Ramos (cell line): Measurements from ENCODE around the gene BCCIP.

Experiments
- in situ Hi-C: fragments of 300-500 bp; cut with MboI; formaldehyde crosslinking; loops from one replicate; pipeline ENCODE4 v1.14.3; 2022; ENCODE audit warnings: low sequenced_read_pairs; ENCODE audit not compliant: unreplicated experiment

The BCCIP gene

GRCh38 chr10:125840955-125841354 is 17.6 kb downstream of the BCCIP start:
- in situ Hi-C loops: no loop called here

GRCh38 chr10:125843603-125844329 is 20.4 kb downstream of the BCCIP start:
- in situ Hi-C loops: no loop called here

GRCh38 chr10:125844751-125845221 is 21.4 kb downstream of the BCCIP start:
- in situ Hi-C loops: no loop called here

- in situ Hi-C loops: no loop called here
Measured at GRCh38 chr10:125845617-125846016, 22.3 kb downstream of the BCCIP start.

- in situ Hi-C loops: no loop called here
Measured at GRCh38 chr10:125846894-125847293, 23.5 kb downstream of the BCCIP start.

- in situ Hi-C loops: no loop called here
Measured at GRCh38 chr10:125848371-125848770, 25.0 kb downstream of the BCCIP start.

- in situ Hi-C loops: no loop called here
Measured at GRCh38 chr10:125848857-125849256, 25.5 kb downstream of the BCCIP start.

GRCh38 chr10:125849448-125849847 is 26.1 kb downstream of the BCCIP start:
- in situ Hi-C loops: no loop called here

- in situ Hi-C loops: no loop called here
Measured at GRCh38 chr10:125850766-125851731, 27.7 kb downstream of the BCCIP start.

GRCh38 chr10:125852487-125852886 is 29.1 kb downstream of the BCCIP start:
- in situ Hi-C loops: no loop called here

- in situ Hi-C loops: no loop called here
Measured at GRCh38 chr10:125857185-125857760, 33.9 kb downstream of the BCCIP start.

- in situ Hi-C loops: no loop called here
Measured at GRCh38 chr10:125859128-125859817, 35.9 kb downstream of the BCCIP start.

GRCh38 chr10:125865120-125865519 is 41.8 kb downstream of the BCCIP start:
- in situ Hi-C loops: no loop called here

GRCh38 chr10:125866421-125867029 is 43.2 kb downstream of the BCCIP start:
- in situ Hi-C loops: no loop called here

- in situ Hi-C loops: no loop called here
Measured at GRCh38 chr10:125868372-125868975, 45.1 kb downstream of the BCCIP start.

- in situ Hi-C loops: no loop called here
Measured at GRCh38 chr10:125871338-125871737, 48.0 kb downstream of the BCCIP start.

GRCh38 chr10:125878957-125879835 is 55.9 kb downstream of the BCCIP start:
- in situ Hi-C loops: no loop called here

- in situ Hi-C loops: no loop called here
Measured at GRCh38 chr10:125880719-125881118, 57.4 kb downstream of the BCCIP start.
